Activated CD8-positive, alpha-beta memory T cell treated with anti-CD3 and anti-CD28 coated beads for 24 hours (primary cell): Measurements from ENCODE around the gene ERVW-1.

Source experiments
- DNase-seq: peaks from one replicate; pipeline ENCODE4 v3.0.0-alpha.2; 2020

Gene ERVW-1

GRCh38 chr7:92422926-92423325 lies 54.8 kb downstream of the ERVW-1 start:
- DNase-seq, result no peak

- DNase-seq, result no peak
Measured at GRCh38 chr7:92421676-92422435, 55.9 kb downstream of the ERVW-1 start.
